Ishikawa (cell line): ENCODE measurements around the gene H3-3A.

Source experiments
- CEBPB ChIP-seq: IDR thresholded peaks from 2 replicates; pipeline ENCODE4 v1.6.1; 2012
- CREB1 ChIP-seq: IDR thresholded peaks from 2 replicates; pipeline ENCODE4 v1.6.1; 2012; ENCODE audit warnings: low read depth
- EGR1 ChIP-seq: IDR thresholded peaks from 2 replicates; pipeline ENCODE4 v1.6.1; 2012
- EP300 ChIP-seq: IDR thresholded peaks from 2 replicates; pipeline ENCODE4 v1.6.1; 2012; ENCODE audit warnings: borderline replicate concordance
- NFIC ChIP-seq: IDR thresholded peaks from 2 replicates; pipeline ENCODE4 v1.6.1; 2012
- TAF1 ChIP-seq: IDR thresholded peaks from 2 replicates; pipeline ENCODE4 v1.6.1; 2012; ENCODE audit warnings: low read depth, mild to moderate bottlenecking
- TEAD4 ChIP-seq: IDR thresholded peaks from 2 replicates; pipeline ENCODE4 v1.6.1; 2012
- YY1 ChIP-seq: IDR thresholded peaks from 2 replicates; pipeline ENCODE4 v1.6.1; 2012; ENCODE audit warnings: low read depth
- ZBTB7A ChIP-seq: IDR thresholded peaks from 2 replicates; pipeline ENCODE4 v1.6.1; 2012; ENCODE audit warnings: low read depth
- TF ChIP-seq, protein P1 (sequence below): IDR thresholded peaks from 2 replicates; pipeline ENCODE4 v1.6.1; 2012

H3-3A gene

DNA sequence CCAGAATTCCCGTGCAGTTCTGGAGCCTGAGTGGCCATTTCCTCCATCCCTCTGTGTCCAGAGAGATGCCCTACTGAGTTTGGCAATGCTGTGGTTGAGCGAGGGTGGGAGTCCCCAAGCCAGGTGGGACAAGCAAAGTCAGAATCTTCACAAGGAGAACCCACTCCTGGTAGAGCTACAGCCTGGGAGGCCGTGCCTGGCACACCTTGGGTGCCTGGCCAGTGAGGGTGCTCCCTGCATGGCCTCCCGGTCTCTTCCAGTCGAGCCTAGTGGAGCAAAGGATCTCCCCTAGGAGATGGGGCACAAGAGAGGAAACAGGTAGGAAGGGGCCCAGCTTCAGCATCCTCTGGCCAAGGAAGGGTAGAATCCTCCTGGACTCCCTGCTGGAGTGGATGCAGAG is 57.9 kb downstream of the H3-3A start:
- TF ChIP-seq NFIC = no peak
- TF ChIP-seq, protein P1, sequence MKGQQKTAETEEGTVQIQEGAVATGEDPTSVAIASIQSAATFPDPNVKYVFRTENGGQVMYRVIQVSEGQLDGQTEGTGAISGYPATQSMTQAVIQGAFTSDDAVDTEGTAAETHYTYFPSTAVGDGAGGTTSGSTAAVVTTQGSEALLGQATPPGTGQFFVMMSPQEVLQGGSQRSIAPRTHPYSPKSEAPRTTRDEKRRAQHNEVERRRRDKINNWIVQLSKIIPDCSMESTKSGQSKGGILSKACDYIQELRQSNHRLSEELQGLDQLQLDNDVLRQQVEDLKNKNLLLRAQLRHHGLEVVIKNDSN = no peak
- no peak for TF ChIP-seq YY1
- no peak for TF ChIP-seq ZBTB7A
- no peak for TF ChIP-seq CEBPB
- TF ChIP-seq EGR1 = no peak
- no peak for TF ChIP-seq EP300
- TF ChIP-seq TAF1 = no peak
- TF ChIP-seq CREB1 = no peak

DNA sequence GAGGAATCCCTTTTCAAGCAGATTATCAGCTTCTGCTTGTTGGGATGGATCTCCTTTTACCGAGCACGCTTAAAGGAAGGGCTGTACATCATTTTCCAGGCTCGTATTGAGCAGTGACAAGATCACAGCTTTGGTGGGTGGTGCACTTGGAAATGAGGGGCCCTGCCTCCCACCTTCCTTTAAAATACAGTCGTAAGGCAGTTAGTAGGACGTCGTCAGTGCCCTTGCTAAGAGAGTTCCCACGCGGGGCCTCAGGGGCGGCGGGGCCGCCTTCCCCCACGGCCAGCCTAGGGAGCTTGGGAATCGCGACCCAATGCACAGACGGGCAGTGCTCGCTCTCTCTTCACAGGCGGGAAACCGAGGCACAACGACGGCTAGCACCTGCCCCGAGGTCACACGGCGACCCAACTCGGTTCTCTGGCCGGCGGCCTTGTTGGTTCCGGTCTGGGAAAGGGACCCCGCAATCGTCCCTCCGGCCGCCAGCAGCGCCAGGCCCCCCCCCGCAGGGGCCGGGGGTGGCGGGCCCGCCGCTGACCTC is 58.6 kb downstream of the H3-3A start:
- TF ChIP-seq TEAD4 (no peak), EGR1 (no peak), ZBTB7A (no peak)
